Heart left ventricle (tissue), 16 donors: Measurements from ENCODE around the gene GPRC5D. TPM values are rescaled to one million over a fixed set of nuclear protein-coding genes. Genes with fewer than 3 reads are reported as not detected.

Experiments
- ATAC-seq, 4 donors: fragments of 200-7000 bp; cut with Tn5 transposase; one replicate each; pipeline ENCODE4 v1.9.1; 2020 to 2022; ENCODE audit warnings: moderate library complexity in 4 of 4, mild to moderate bottlenecking in 3 of 4, moderate number of reproducible peaks in 1 of 4
- DNase-seq, 5 donors: peaks; one replicate each; pipeline ENCODE4 v3.0.0-alpha.2; 2020
- H3K27ac ChIP-seq, 12 donors: fragments of 200-600 bp; sonication (generic) in 4 of 12; one replicate each; pipeline versions ENCODE4 v1.5.0 to v1.8.0; 2016 to 2022; ENCODE audit warnings: mild to moderate bottlenecking in 2 of 12
- H3K27me3 ChIP-seq, 9 donors: fragments of 200-600 bp; sonication (generic) in 2 of 9; one replicate each; pipeline versions ENCODE4 v1.5.1 to v1.8.0; 2016 to 2022; ENCODE audit warnings: mild to moderate bottlenecking in 3 of 9
- H3K36me3 ChIP-seq, 9 donors: fragments of 200-600 bp; sonication (generic) in 2 of 9; one replicate each; pipeline versions ENCODE4 v1.5.0 to v1.8.0; 2018 to 2022; ENCODE audit warnings: mild to moderate bottlenecking in 2 of 9
- H3K4me1 ChIP-seq, 12 donors: fragments of 200-600 bp; sonication (generic) in 4 of 12; one replicate each; pipeline versions ENCODE4 v1.5.0 to v1.8.0; 2016 to 2022; ENCODE audit warnings: mild to moderate bottlenecking in 3 of 12
- H3K4me3 ChIP-seq, 12 donors: fragments of 200-600 bp; sonication (generic) in 4 of 12; one replicate each; pipeline versions ENCODE4 v1.5.0 to v1.8.0; 2017 to 2022; ENCODE audit warnings: mild to moderate bottlenecking in 9 of 12, moderate library complexity in 4 of 12
- H3K9me3 ChIP-seq, 12 donors: fragments of 200-600 bp; sonication (generic) in 4 of 12; one replicate each; pipeline versions ENCODE4 v1.5.0 to v1.8.0; 2016 to 2022; ENCODE audit warnings: mild to moderate bottlenecking in 1 of 12
- CTCF ChIP-seq, 12 donors: fragments of 200-600 bp; sonication (generic) in 4 of 12; IDR thresholded peaks; one replicate each; pipeline versions ENCODE4 v1.5.0 to v1.8.0; 2018 to 2022; ENCODE audit warnings: antibody characterized with exemption in 12 of 12, mild to moderate bottlenecking in 5 of 12
- POLR2A ChIP-seq, 2 donors: fragments of 450-650 bp; IDR thresholded peaks; one replicate each; pipeline ENCODE4 v1.6.1; 2017; ENCODE audit warnings: antibody characterized with exemption in 2 of 2, mild to moderate bottlenecking in 2 of 2, moderate library complexity in 2 of 2
- WGBS, 4 donors: extraction: QIAGEN DNeasy Blood & Tissue Kit in 2 of 4; methylation state at CpG; one replicate each; pipeline versions ENCODE4 v1.1.5 to v1.1.7; 2013 to 2018; 5-methylcytosine and 5-hydroxymethylcytosine counted together
- intact Hi-C, 10 donors: fragments of 100-400 bp; cut with DNase I; formaldehyde crosslinking; loops; one replicate each; pipeline versions ENCODE4 v1.11.1 to v1.14.2; 2022
- polyA plus RNA-seq, 2 donors: library from polyadenylated mRNA; stranded (reverse); fragments of 200-250 nt; gene quantifications; one replicate each; pipeline ENCODE4 v1.2.3, GENCODE V29; 2013
- total RNA-seq, 9 donors: library from RNA; depleted of rRNA in 2 of 9; stranded (reverse); fragments of >200 nt in 2 of 9; fragmentation: NEBNext Ultra II Directional in 3 of 9; extraction: Animal tissue kit (Norgen Biotek cat#: 25700) in 3 of 9; gene quantifications; one replicate each; pipeline versions ENCODE4 v1.1.0 to v1.2.4, GENCODE V29; 2016 to 2023
- donor health status: ischemic (EF 13 %, LVEDD 7.1; RV severe dilation, severe dysfunction).
- donor health status: healthy with polysubstance abuse.
- donor health status: DM: no; HTN: yes; CAD: no.
- donor health status: DM: no; HTN: no; CAD: no.
- donor health status: ischemic (EF 25% LVEDD 6.9; RV normal size, moderate dysfunction).
- donor health status: ischemic (EF 25% LVEDD 5.7; RV mildly dilated, moderate dysfunction).
- donor health status: healthy.
- donor health status: DM: yes; HTN: yes; CAD: no.
- donor health status: ischemic (EF 35%, LVEDD 5.7; RV mildly dilated, moderate dysfunction).
- donor health status: nonischemic (EF 11% LVEDD 7.7; RV severe dilation, severe dysfunction).
- donor health status: DM: yes; HTN: yes; CAD: no.
- donor health status: PGD.
- donor health status: ischemic (EF 29% LVEDD 5.4; RV normal size, mild dysfunction).
- donor health status: nonischemic (EF 23%, LVEDD 6.1; RV moderate dilation, normal function).

The GPRC5D gene
- total and polyA plus RNA-seq, 11 donors: 0.11 TPM; not detected in 10

- Histone ChIP-seq H3K27ac (peak overlapping the region in 9 of 12 donors; percentile 10 to 67 (median 43)), H3K4me3 (no peak overlapping the region), H3K4me1 (peaks cover 0 to 15% (median 0%) of the 10 kb centered on the region in 12 donors), H3K27me3 (peaks cover 0 to 4% (median 0%) of the 10 kb centered on the region in 9 donors), H3K36me3 (no peaks in the 10 kb centered on the region), H3K9me3 (no peaks in the 10 kb centered on the region)
- intact Hi-C loops: no loop called here
- peak in 1 of 5 donors; percentile 50 for DNase-seq
- peak; percentile 46 to 90 (median 84) for ATAC-seq
- TF ChIP-seq CTCF (IDR thresholded peaks at IDR 0.05) (no peak), POLR2A (IDR thresholded peaks at IDR 0.05) (no peak)
- 81 to 88% (median 82%) methylated on average over 10 of the region's 10 CpGs for whole genome bisulfite sequencing, 4 donors
These were observed 50.7 kb downstream of the GPRC5D start for GRCh38 chr12:12901158-12901791.

GRCh38 chr12:12900786-12901157 lies 51.2 kb downstream of the GPRC5D start:
- TF ChIP-seq POLR2A (IDR thresholded peaks at IDR 0.05) (no peak), CTCF (IDR thresholded peaks at IDR 0.05) (no peak)
- H3K27ac ChIP-seq: peak overlapping the region in 3 of 12 donors; percentile 43 to 63 (median 59)
- 81 to 98% (median 87%) methylated on average over 2 of the region's 2 CpGs for WGBS, 4 donors

GRCh38 chr12:12899530-12900380 lies 52.2 kb downstream of the GPRC5D start:
- Histone ChIP-seq H3K27me3 (no peaks in the 10 kb centered on the region), H3K4me1 (peaks cover 0 to 15% (median 0%) of the 10 kb centered on the region in 12 donors), H3K9me3 (no peaks in the 10 kb centered on the region), H3K36me3 (no peaks in the 10 kb centered on the region), H3K4me3 (no peak overlapping the region), H3K27ac (peak overlapping the region in 4 of 12 donors; percentile 5 to 51 (median 32))
- ATAC-seq (peak in 3 of 4 donors; percentile 21 to 59 (median 57)), DNase-seq (peak in 1 of 5 donors; percentile 52)
- 82 to 84% (median 84%) methylated on average over 10 of the region's 10 CpGs for WGBS, 4 donors
- no peak for TF ChIP-seq CTCF (IDR thresholded peaks at IDR 0.05)
- no peak for TF ChIP-seq POLR2A (IDR thresholded peaks at IDR 0.05)
- intact Hi-C loops: no loop called here

More at GRCh38 chr12:12900786-12901157, 51.2 kb downstream of the GPRC5D start:
- H3K36me3 ChIP-seq: no peaks in the 10 kb centered on the region
- intact Hi-C loops: no loop called here
- no peak for DNase-seq
- no peak for ATAC-seq
- H3K4me3 ChIP-seq: no peak overlapping the region
- no peaks in the 10 kb centered on the region for H3K9me3 ChIP-seq
- H3K4me1 ChIP-seq: peaks cover 0 to 15% (median 0%) of the 10 kb centered on the region in 12 donors
- no peaks in the 10 kb centered on the region for H3K27me3 ChIP-seq

GRCh38 chr12:12898911-12899511 lies 53.0 kb downstream of the GPRC5D start:
- Histone ChIP-seq H3K27me3 (peaks cover 0 to under 1% (median 0%) of the 10 kb centered on the region in 9 donors), H3K4me1 (peaks cover 0 to 15% (median 0%) of the 10 kb centered on the region in 12 donors), H3K36me3 (no peaks in the 10 kb centered on the region), H3K27ac (peak overlapping the region in 1 of 12 donors; percentile 51), H3K4me3 (no peak overlapping the region), H3K9me3 (no peaks in the 10 kb centered on the region)
- TF ChIP-seq POLR2A (IDR thresholded peaks at IDR 0.05): no peak
- ATAC-seq (no peak), DNase-seq (no peak)
- intact Hi-C loops: no loop called here
- WGBS, 4 donors: 90 to 96% (median 93%) methylated on average over 8 of the region's 8 CpGs
